PC-3 (cell line): ENCODE data around the gene SRP68. TPM values are rescaled to one million over a fixed set of nuclear protein-coding genes. Genes with fewer than 3 reads are reported as not detected.

Source experiments
- ATAC-seq: fragments of 200-7000 bp; cut with Tn5 transposase; 2 replicates; pipeline ENCODE4 v1.9.1; 2020; ENCODE audit warnings: mild to moderate bottlenecking, moderate library complexity
- BruUV-seq: library from RNA; stranded (reverse); fragments of 400-500 nt; replicated peaks from 2 replicates; lab custom pipeline; 2021; lab: Mats Ljungman, UMichigan
- CTCF ChIA-PET: fragments of 300-600 bp; sonication (Branson Sonifier 250); formaldehyde crosslinking; loops from one replicate; lab custom pipeline; 2022; ENCODE audit warnings: antibody characterized with exemption; lab: Charles Lee
- POLR2A ChIA-PET: fragments of 300-600 bp; sonication (Branson Sonifier 250); formaldehyde crosslinking; loops from one replicate; lab custom pipeline; 2022; ENCODE audit warnings: antibody characterized with exemption; ENCODE audit not compliant: unreplicated experiment; lab: Charles Lee
- DNase-seq: peaks from one replicate; pipeline ENCODE4 v3.0.0-alpha.2; 2015
- H2AFZ ChIP-seq: fragments of 300-600 bp; sonication (generic); 2 replicates; pipeline ENCODE4 v1.6.0; 2016; ENCODE audit warnings: antibody characterized with exemption, low read length
- H3F3A ChIP-seq: fragments of 300-600 bp; sonication (generic); one replicate; pipeline ENCODE4 v1.6.0; 2017; ENCODE audit warnings: antibody characterized with exemption, low read length, control low read depth, mild to moderate bottlenecking; ENCODE audit not compliant: unreplicated experiment
- H3K27ac ChIP-seq: fragments of 300-600 bp; sonication (generic); 2 replicates; pipeline ENCODE4 v1.5.1; 2016; ENCODE audit warnings: mild to moderate bottlenecking, low read length
- H3K27me3 ChIP-seq: fragments of 300-600 bp; sonication (generic); 2 replicates; pipeline ENCODE4 v1.6.1; 2016; ENCODE audit warnings: low read length, mixed read lengths
- H3K36me3 ChIP-seq: fragments of 300-600 bp; sonication (generic); 2 replicates; pipeline ENCODE4 v1.6.1; 2016; ENCODE audit warnings: low read depth, mixed run types, low read length, mixed read lengths
- H3K4me1 ChIP-seq: fragments of 300-600 bp; sonication (generic); 2 replicates; pipeline ENCODE4 v1.5.1; 2016; ENCODE audit warnings: low read length; ENCODE audit not compliant: insufficient read depth
- H3K4me2 ChIP-seq: fragments of 300-600 bp; sonication (generic); 2 replicates; pipeline ENCODE4 v1.6.0; 2016; ENCODE audit warnings: low read length
- H3K4me3 ChIP-seq: fragments of 300-600 bp; sonication (generic); 2 replicates; pipeline ENCODE4 v1.5.1; 2016; ENCODE audit warnings: mild to moderate bottlenecking, low read length, mixed read lengths
- H3K79me2 ChIP-seq: fragments of 300-600 bp; sonication (generic); 2 replicates; pipeline ENCODE4 v1.6.1; 2017; ENCODE audit warnings: low read length, mixed read lengths
- H3K9ac ChIP-seq: fragments of 300-600 bp; sonication (generic); 2 replicates; pipeline ENCODE4 v1.6.0; 2016; ENCODE audit warnings: mild to moderate bottlenecking, low read length
- H3K9me2 ChIP-seq: fragments of 300-600 bp; sonication (generic); replicated peaks from 2 replicates; pipeline ENCODE4 v1.6.1; 2016; ENCODE audit warnings: mixed run types, low read length, mixed read lengths
- H3K9me3 ChIP-seq: fragments of 300-600 bp; sonication (generic); 2 replicates; pipeline ENCODE4 v1.6.1; 2016; ENCODE audit warnings: low read length, mixed read lengths
- H4K20me1 ChIP-seq: fragments of 300-600 bp; sonication (generic); 2 replicates; pipeline ENCODE4 v1.6.1; 2016; ENCODE audit warnings: low read length, mixed read lengths
- CTCF ChIP-seq: fragments of 300-600 bp; sonication (generic); conservative IDR thresholded peaks from 2 replicates; pipeline ENCODE4 v1.5.1; 2017; ENCODE audit warnings: antibody characterized with exemption, low read depth, mild to moderate bottlenecking, low read length
- EZH2 ChIP-seq: fragments of 300-600 bp; sonication (generic); IDR thresholded peaks from one replicate; pipeline ENCODE4 v1.6.1; 2017; ENCODE audit warnings: antibody characterized with exemption, mild to moderate bottlenecking, low read length; ENCODE audit not compliant: unreplicated experiment
- EZH2phosphoT487 ChIP-seq: fragments of 300-600 bp; sonication (generic); IDR thresholded peaks from 2 replicates; pipeline ENCODE4 v1.6.1; 2018; ENCODE audit warnings: mild to moderate bottlenecking, antibody characterized with exemption, low read length, borderline replicate concordance
- intact Hi-C: fragments of 100-400 bp; cut with micrococcal nuclease; formaldehyde crosslinking; loops from 2 replicates; pipeline ENCODE4 v1.9.0; 2023
- total RNA-seq: library from RNA; depleted of rRNA; stranded (reverse); fragments of >200 nt; gene quantifications from 2 replicates; pipeline ENCODE4 v1.2.3, GENCODE V29; 2014

Gene SRP68
- total RNA-seq, 1 experiment from 2014 or later, result 60.8 TPM

GRCh38 chr17:76051561-76051960 is 20.8 kb downstream of the SRP68 start:
- no peaks in the 10 kb centered on the region for H4K20me1 ChIP-seq
- ATAC-seq, result no peak
- H3K4me3 ChIP-seq, result no peak overlapping the region
- no peaks in the 10 kb centered on the region for H3K9me2 ChIP-seq
- peak overlapping the region; percentile 9 for H3K4me2 ChIP-seq
- no peak overlapping the region for H3K9ac ChIP-seq
- H3K9me3 ChIP-seq, result no peaks in the 10 kb centered on the region
- intact Hi-C loops, result no loop called here
- H2AFZ ChIP-seq, result no peak overlapping the region
- ChIA-PET CTCF (no interaction called here), POLR2A (no interaction called here)
- DNase-seq, result no peak
- peaks cover 4% of the 10 kb centered on the region for H3F3A ChIP-seq
- peak overlapping the region; percentile 35 for H3K27ac ChIP-seq
- BruUV-seq, result no TSS peak
- H3K27me3 ChIP-seq, result no peaks in the 10 kb centered on the region
- no peak for TF ChIP-seq EZH2
- no peak for TF ChIP-seq EZH2phosphoT487
- TF ChIP-seq CTCF, result no peak
- H3K4me1 ChIP-seq, result peaks cover 38% of the 10 kb centered on the region
- H3K79me2 ChIP-seq, result peaks cover 21% of the 10 kb centered on the region
- peaks cover 70% of the 10 kb centered on the region for H3K36me3 ChIP-seq

- Histone ChIP-seq H3K9me2 (no peaks in the 10 kb centered on the region), H3K36me3 (peaks cover 69% of the 10 kb centered on the region), H4K20me1 (no peaks in the 10 kb centered on the region), H3K4me3 (no peak overlapping the region), H3K79me2 (peaks cover 21% of the 10 kb centered on the region), H3K4me1 (peaks cover 38% of the 10 kb centered on the region), H3K9me3 (no peaks in the 10 kb centered on the region), H3K4me2 (peak overlapping the region; percentile 9), H2AFZ (no peak overlapping the region), H3K9ac (no peak overlapping the region), H3K27me3 (no peaks in the 10 kb centered on the region), H3K27ac (peak overlapping the region; percentile 63), H3F3A (peaks cover 4% of the 10 kb centered on the region)
- no peak for TF ChIP-seq EZH2phosphoT487
- TF ChIP-seq CTCF, result no peak
- no peak for TF ChIP-seq EZH2
- intact Hi-C loops, result no loop called here
- CTCF ChIA-PET, result interaction anchor here (0.6 kb wide), 1 partner anchor 37 kb away, joined by 3 read pairs; no protein-coding TSS in a partner anchor
- no TSS peak for BruUV-seq
- peak; percentile 88 for DNase-seq
- POLR2A ChIA-PET, result no interaction called here
- peak; percentile 57 for ATAC-seq
Measured at GRCh38 chr17:76050538-76051467, 21.5 kb downstream of the SRP68 start.
